ENCODE measurements around the gene GBE1.
"Not testable (repeated sequence)": the region's sequence is repeated elsewhere in the genome, so short reads cannot be mapped to it uniquely, and the experiment has no call there.

Gene GBE1

GRCh38 chr3:81769299-81769698 lies 7.9 kb upstream of the GBE1 start:
- no peak overlapping the region for H3K4me3 ChIP-seq (ENCODE audit: low read length)
- no peaks in the 10 kb centered on the region for H3K27me3 ChIP-seq (ENCODE audit: control insufficient read depth, insufficient read depth, low read length)
- H3K4me1 ChIP-seq (ENCODE audit: control insufficient read depth, insufficient read depth, low read length) = peaks cover 5% of the 10 kb centered on the region
- H3K4me2 ChIP-seq (ENCODE audit: low read length) = no peak overlapping the region
- no peaks in the 10 kb centered on the region for H3K36me3 ChIP-seq (ENCODE audit: insufficient read depth, low read length)
- no peak overlapping the region for H3K9ac ChIP-seq (ENCODE audit: low read depth, low read length)
- no peaks in the 10 kb centered on the region for H3K9me3 ChIP-seq (replicated peaks; ENCODE audit: low read length)

- not testable (repeated sequence) for H3K4me2 ChIP-seq (ENCODE audit: low read length); H3K4me1 ChIP-seq (ENCODE audit: control insufficient read depth, insufficient read depth, low read length); H3K36me3 ChIP-seq (ENCODE audit: insufficient read depth, low read length); H3K9me3 ChIP-seq (replicated peaks; ENCODE audit: low read length); H3K9ac ChIP-seq (ENCODE audit: low read depth, low read length); H3K4me3 ChIP-seq (ENCODE audit: low read length); H3K27me3 ChIP-seq (ENCODE audit: control insufficient read depth, insufficient read depth, low read length)
Measured at GRCh38 chr3:81767250-81767859, 5.9 kb upstream of the GBE1 start.

GRCh38 chr3:81765400-81765799 lies 4.0 kb upstream of the GBE1 start:
- Histone ChIP-seq H3K27me3 (ENCODE audit: control insufficient read depth, insufficient read depth, low read length) (no peaks in the 10 kb centered on the region), H3K4me1 (ENCODE audit: control insufficient read depth, insufficient read depth, low read length) (peaks cover 14% of the 10 kb centered on the region), H3K4me2 (ENCODE audit: low read length) (no peak overlapping the region), H3K9ac (ENCODE audit: low read depth, low read length) (no peak overlapping the region), H3K36me3 (ENCODE audit: insufficient read depth, low read length) (no peaks in the 10 kb centered on the region), H3K9me3 (replicated peaks; ENCODE audit: low read length) (no peaks in the 10 kb centered on the region), H3K4me3 (ENCODE audit: low read length) (no peak overlapping the region)

GRCh38 chr3:81764665-81765064 lies 3.2 kb upstream of the GBE1 start:
- H3K4me1 ChIP-seq (ENCODE audit: control insufficient read depth, insufficient read depth, low read length) = peaks cover 14% of the 10 kb centered on the region
- no peak overlapping the region for H3K9ac ChIP-seq (ENCODE audit: low read depth, low read length)
- H3K36me3 ChIP-seq (ENCODE audit: insufficient read depth, low read length) = no peaks in the 10 kb centered on the region
- H3K4me3 ChIP-seq (ENCODE audit: low read length) = no peak overlapping the region
- no peaks in the 10 kb centered on the region for H3K9me3 ChIP-seq (replicated peaks; ENCODE audit: low read length)
- H3K27me3 ChIP-seq (ENCODE audit: control insufficient read depth, insufficient read depth, low read length) = no peaks in the 10 kb centered on the region
- H3K4me2 ChIP-seq (ENCODE audit: low read length) = no peak overlapping the region

GRCh38 chr3:81764002-81764401 lies 2.6 kb upstream of the GBE1 start:
- H3K9me3 ChIP-seq (replicated peaks; ENCODE audit: low read length) = no peaks in the 10 kb centered on the region
- H3K9ac ChIP-seq (ENCODE audit: low read depth, low read length) = no peak overlapping the region
- no peak overlapping the region for H3K4me2 ChIP-seq (ENCODE audit: low read length)
- H3K36me3 ChIP-seq (ENCODE audit: insufficient read depth, low read length) = peaks cover 5% of the 10 kb centered on the region
- H3K4me3 ChIP-seq (ENCODE audit: low read length) = no peak overlapping the region
- H3K4me1 ChIP-seq (ENCODE audit: control insufficient read depth, insufficient read depth, low read length) = peaks cover 20% of the 10 kb centered on the region
- H3K27me3 ChIP-seq (ENCODE audit: control insufficient read depth, insufficient read depth, low read length) = no peaks in the 10 kb centered on the region

GRCh38 chr3:81763001-81763400 lies 1.6 kb upstream of the GBE1 start:
- Histone ChIP-seq H3K4me3 (ENCODE audit: low read length) (no peak overlapping the region), H3K36me3 (ENCODE audit: insufficient read depth, low read length) (peaks cover 11% of the 10 kb centered on the region), H3K9me3 (replicated peaks; ENCODE audit: low read length) (no peaks in the 10 kb centered on the region), H3K9ac (ENCODE audit: low read depth, low read length) (no peak overlapping the region), H3K4me1 (ENCODE audit: control insufficient read depth, insufficient read depth, low read length) (peaks cover 30% of the 10 kb centered on the region), H3K27me3 (ENCODE audit: control insufficient read depth, insufficient read depth, low read length) (no peaks in the 10 kb centered on the region), H3K4me2 (ENCODE audit: low read length) (no peak overlapping the region)

- Histone ChIP-seq H3K27me3 (ENCODE audit: control insufficient read depth, insufficient read depth, low read length) (no peaks in the 10 kb centered on the region), H3K9ac (ENCODE audit: low read depth, low read length) (peak overlapping the region; percentile 99), H3K4me1 (ENCODE audit: control insufficient read depth, insufficient read depth, low read length) (peaks cover 39% of the 10 kb centered on the region), H3K9me3 (replicated peaks; ENCODE audit: low read length) (no peaks in the 10 kb centered on the region), H3K36me3 (ENCODE audit: insufficient read depth, low read length) (peaks cover 15% of the 10 kb centered on the region), H3K4me2 (ENCODE audit: low read length) (peak overlapping the region; percentile 94), H3K4me3 (ENCODE audit: low read length) (peak overlapping the region; percentile 92)
Measured at GRCh38 chr3:81761904-81762580, 597 bp upstream of the GBE1 start.

- H3K9ac ChIP-seq (ENCODE audit: low read depth, low read length) = peak overlapping the region; percentile 99
- no peaks in the 10 kb centered on the region for H3K27me3 ChIP-seq (ENCODE audit: control insufficient read depth, insufficient read depth, low read length)
- peak overlapping the region; percentile 94 for H3K4me2 ChIP-seq (ENCODE audit: low read length)
- H3K36me3 ChIP-seq (ENCODE audit: insufficient read depth, low read length) = peaks cover 25% of the 10 kb centered on the region
- H3K4me1 ChIP-seq (ENCODE audit: control insufficient read depth, insufficient read depth, low read length) = peaks cover 37% of the 10 kb centered on the region
- peak overlapping the region; percentile 92 for H3K4me3 ChIP-seq (ENCODE audit: low read length)
- H3K9me3 ChIP-seq (replicated peaks; ENCODE audit: low read length) = no peaks in the 10 kb centered on the region
Measured at GRCh38 chr3:81760215-81760614, 1.2 kb downstream of the GBE1 start.

GRCh38 chr3:81758771-81759170 lies 2.7 kb downstream of the GBE1 start:
- Histone ChIP-seq H3K4me3 (ENCODE audit: low read length) (peak overlapping the region; percentile 92), H3K4me1 (ENCODE audit: control insufficient read depth, insufficient read depth, low read length) (peaks cover 33% of the 10 kb centered on the region), H3K9ac (ENCODE audit: low read depth, low read length) (peak overlapping the region; percentile 99), H3K4me2 (ENCODE audit: low read length) (peak overlapping the region; percentile 94), H3K36me3 (ENCODE audit: insufficient read depth, low read length) (peaks cover 26% of the 10 kb centered on the region)
- not testable (repeated sequence) for H3K27me3 ChIP-seq (ENCODE audit: control insufficient read depth, insufficient read depth, low read length); H3K9me3 ChIP-seq (replicated peaks; ENCODE audit: low read length)

- Histone ChIP-seq H3K9ac (ENCODE audit: low read depth, low read length) (peak overlapping the region; percentile 8), H3K27me3 (ENCODE audit: control insufficient read depth, insufficient read depth, low read length) (no peaks in the 10 kb centered on the region), H3K36me3 (ENCODE audit: insufficient read depth, low read length) (peaks cover 31% of the 10 kb centered on the region), H3K9me3 (replicated peaks; ENCODE audit: low read length) (peaks cover 8% of the 10 kb centered on the region), H3K4me3 (ENCODE audit: low read length) (peak overlapping the region; percentile 92), H3K4me2 (ENCODE audit: low read length) (peak overlapping the region; percentile 47), H3K4me1 (ENCODE audit: control insufficient read depth, insufficient read depth, low read length) (peaks cover 33% of the 10 kb centered on the region)
Measured at GRCh38 chr3:81758275-81758674, 3.2 kb downstream of the GBE1 start.

- peaks cover 23% of the 10 kb centered on the region for H3K36me3 ChIP-seq (ENCODE audit: insufficient read depth, low read length)
- peaks cover 23% of the 10 kb centered on the region for H3K4me1 ChIP-seq (ENCODE audit: control insufficient read depth, insufficient read depth, low read length)
- H3K4me3 ChIP-seq (ENCODE audit: low read length) = no peak overlapping the region
- peaks cover 8% of the 10 kb centered on the region for H3K9me3 ChIP-seq (replicated peaks; ENCODE audit: low read length)
- H3K9ac ChIP-seq (ENCODE audit: low read depth, low read length) = no peak overlapping the region
- H3K27me3 ChIP-seq (ENCODE audit: control insufficient read depth, insufficient read depth, low read length) = no peaks in the 10 kb centered on the region
- H3K4me2 ChIP-seq (ENCODE audit: low read length) = no peak overlapping the region
Measured at GRCh38 chr3:81753416-81754027, 7.9 kb downstream of the GBE1 start.

- Histone ChIP-seq H3K9ac (ENCODE audit: low read depth, low read length) (no peak overlapping the region), H3K9me3 (replicated peaks; ENCODE audit: low read length) (peaks cover 8% of the 10 kb centered on the region), H3K4me1 (ENCODE audit: control insufficient read depth, insufficient read depth, low read length) (peaks cover 14% of the 10 kb centered on the region), H3K27me3 (ENCODE audit: control insufficient read depth, insufficient read depth, low read length) (no peaks in the 10 kb centered on the region), H3K36me3 (ENCODE audit: insufficient read depth, low read length) (peaks cover 22% of the 10 kb centered on the region), H3K4me2 (ENCODE audit: low read length) (no peak overlapping the region), H3K4me3 (ENCODE audit: low read length) (no peak overlapping the region)
Measured at GRCh38 chr3:81752604-81753003, 8.8 kb downstream of the GBE1 start.
